ENCODE results near the gene WDR18.

Gene WDR18

GRCh38 chr19:970695-971094, 13.4 kb upstream of the WDR18 start:
- no peak for DNase-seq

- no peak for DNase-seq
Observed at GRCh38 chr19:971795-972194, 12.3 kb upstream of the WDR18 start.

GRCh38 chr19:972281-972680, 11.9 kb upstream of the WDR18 start:
- DNase-seq: no peak

- no peak for DNase-seq
Observed at GRCh38 chr19:973726-974563, 10.2 kb upstream of the WDR18 start.

DNA sequence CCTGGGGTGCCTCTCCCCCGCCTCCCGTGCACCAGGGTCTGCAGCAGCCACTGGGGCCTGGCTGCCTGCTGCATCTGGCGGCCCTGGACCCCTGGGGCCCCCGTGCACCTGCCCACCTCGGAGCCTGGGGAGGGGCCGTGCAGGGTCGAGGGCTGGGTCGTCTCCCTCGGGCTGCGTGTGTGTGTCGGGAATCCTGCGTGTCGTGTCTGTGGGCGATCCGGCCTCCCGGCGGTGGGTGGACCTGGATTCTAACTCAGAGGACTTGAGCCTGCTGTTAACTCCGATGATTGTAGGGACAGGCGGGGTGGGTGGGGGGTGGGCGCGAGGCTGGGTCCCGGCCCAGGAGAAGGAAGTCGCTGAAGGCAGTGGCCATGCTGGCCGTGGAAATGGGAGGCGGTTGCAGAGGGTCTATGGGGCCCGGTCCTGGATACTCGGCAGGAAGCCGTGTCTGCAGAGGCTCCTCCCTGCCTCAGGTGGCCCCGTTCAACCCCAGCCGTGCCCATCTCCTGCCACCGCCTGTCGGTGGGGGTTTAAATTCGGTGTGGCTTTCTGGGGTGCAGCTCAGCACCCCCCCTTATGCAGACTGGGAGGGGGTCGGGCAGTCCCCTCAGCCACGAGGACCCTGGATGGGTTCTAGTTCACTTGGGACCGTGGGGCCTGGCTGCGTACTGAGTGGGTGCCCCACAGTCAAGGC, 9.4 kb upstream of the WDR18 start:
- no peak for DNase-seq

DNA sequence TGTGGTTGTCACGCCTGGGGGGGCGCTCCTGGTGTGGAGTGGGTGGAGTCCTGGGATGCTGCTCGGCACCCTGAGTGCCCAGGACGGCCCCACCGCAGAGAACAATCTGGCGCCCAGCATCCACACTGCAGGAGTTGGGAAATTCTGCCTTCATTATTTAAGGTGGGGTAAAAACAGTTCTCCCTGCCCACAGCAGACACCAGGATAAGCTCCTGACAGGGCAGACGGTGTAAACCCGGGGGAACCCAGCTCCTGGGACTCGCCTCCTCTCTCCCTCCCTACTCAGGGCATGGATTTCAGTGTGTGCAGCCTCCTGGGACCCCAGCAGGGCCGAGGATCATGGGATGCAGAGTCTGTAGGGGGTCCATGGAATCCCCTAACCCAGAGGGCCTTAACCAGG, 7.7 kb upstream of the WDR18 start:
- no peak for DNase-seq

DNA sequence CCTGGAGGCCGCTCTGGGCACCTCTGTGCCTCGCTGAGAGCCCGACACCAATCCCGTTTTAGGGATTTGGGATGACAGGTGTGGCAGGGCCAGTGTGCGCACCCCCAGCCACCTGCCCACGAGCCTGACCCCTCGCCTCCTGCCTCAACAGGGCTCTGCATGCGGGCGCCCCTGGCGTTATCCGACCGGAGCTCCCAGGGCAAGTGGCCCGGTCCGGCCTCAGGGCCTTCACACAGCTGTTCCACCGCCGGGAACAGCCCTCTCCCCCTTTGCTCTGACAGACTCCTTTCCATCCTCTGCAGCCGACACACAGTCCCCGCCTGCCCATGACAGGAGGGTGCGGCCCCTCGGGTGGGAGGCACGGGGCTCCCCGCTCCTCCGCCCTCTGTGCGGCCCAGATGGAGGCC, 7.1 kb upstream of the WDR18 start:
- no peak for DNase-seq

DNA sequence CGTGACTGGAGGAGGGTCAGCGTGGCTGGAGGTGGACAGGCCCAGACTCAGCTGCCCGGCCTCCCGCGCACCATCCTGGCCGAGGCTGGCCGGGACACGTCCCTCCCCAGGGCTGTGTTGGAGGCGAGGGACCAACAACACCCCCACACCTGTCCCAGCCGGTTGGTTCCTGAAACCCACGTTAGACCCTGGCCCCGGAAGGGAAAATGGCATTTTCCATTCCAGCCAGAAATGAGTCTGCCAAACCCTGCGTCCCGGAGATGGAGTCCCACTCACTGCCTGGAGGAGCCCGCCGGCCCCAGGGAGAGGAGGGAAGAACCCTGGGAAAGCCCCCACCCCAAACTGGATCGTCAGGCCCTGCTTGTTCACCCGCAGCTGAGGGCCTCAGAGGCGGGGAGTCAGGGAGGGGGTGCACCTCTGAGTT, 4.8 kb upstream of the WDR18 start:
- no peak for DNase-seq

- no peak for DNase-seq
Observed at GRCh38 chr19:980133-980998, 3.8 kb upstream of the WDR18 start.

GRCh38 chr19:982567-983170, 1.5 kb upstream of the WDR18 start:
- DNase-seq: peak; percentile 50

- DNase-seq: no peak
Observed at GRCh38 chr19:986083-986482, 1.9 kb downstream of the WDR18 start.

DNA sequence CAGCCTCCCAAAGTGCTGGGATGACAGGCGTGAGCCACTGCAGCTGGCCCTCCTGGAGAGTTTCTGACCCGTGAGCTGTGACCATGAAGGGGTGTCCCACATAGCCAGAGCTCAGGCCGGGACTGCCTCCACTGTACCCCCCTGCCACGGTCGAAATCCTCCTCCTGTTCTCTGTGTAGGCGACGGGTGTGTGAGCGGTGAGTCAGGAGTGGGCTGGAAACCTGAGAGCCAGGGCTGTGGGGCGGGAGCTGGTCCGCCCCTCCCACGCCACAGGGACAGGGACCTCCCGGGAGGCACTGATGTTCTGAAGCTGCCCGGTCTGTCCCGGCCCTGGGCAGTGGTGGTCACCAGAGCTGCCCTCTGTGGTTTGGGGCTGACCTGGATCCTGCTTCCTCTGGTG, 3.9 kb downstream of the WDR18 start:
- DNase-seq: no peak

- DNase-seq: no peak
Observed at GRCh38 chr19:988510-988909, 4.4 kb downstream of the WDR18 start.

- DNase-seq: no peak
Observed at GRCh38 chr19:989381-990081, 5.4 kb downstream of the WDR18 start.

DNA sequence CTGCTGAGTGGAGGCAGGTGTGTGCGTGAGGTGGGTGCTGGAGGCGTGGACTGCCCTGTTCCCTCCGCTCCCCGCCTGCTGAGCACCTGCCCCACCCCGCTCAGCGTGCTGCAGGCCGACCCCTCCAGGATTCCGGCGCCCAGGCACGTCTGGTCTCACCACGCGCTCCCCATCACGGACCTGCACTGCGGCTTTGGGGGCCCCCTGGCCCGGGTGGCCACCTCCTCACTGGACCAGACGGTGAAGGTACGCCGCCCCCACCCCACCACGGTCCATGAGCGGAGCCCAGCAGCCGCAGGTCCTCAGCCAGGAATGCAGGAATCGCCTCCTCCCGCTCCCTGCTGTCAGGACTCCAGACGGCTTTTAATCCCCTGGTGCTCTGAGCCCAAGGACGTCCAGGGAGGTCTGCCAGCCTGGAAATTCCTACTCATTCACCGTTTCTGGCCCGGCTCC, 6.0 kb downstream of the WDR18 start:
- DNase-seq: no peak

GRCh38 chr19:990746-991145, 6.6 kb downstream of the WDR18 start:
- no peak for DNase-seq

GRCh38 chr19:991174-991931, 7.2 kb downstream of the WDR18 start:
- DNase-seq: no peak

GRCh38 chr19:991932-992669, 8.0 kb downstream of the WDR18 start:
- no peak for DNase-seq

DNA sequence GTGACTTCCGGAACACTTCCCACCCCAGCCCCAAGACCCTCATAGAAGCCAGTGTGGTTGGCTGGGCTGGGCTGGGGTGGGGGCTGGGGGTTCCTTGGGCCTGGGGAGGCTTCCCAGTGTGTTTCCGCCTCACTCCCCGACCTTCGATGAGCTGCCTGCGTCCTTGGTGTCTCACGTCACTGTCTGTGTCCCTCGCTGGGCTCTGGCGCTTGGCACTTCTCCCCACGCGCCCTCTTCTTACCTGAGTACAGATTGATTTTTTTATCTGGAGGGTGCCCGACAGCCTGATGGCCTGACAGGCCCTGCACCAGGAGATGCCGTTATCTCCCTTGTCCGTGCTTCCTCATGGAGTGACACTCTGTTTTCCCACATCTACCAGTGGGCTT, 8.5 kb downstream of the WDR18 start:
- DNase-seq: no peak

DNA sequence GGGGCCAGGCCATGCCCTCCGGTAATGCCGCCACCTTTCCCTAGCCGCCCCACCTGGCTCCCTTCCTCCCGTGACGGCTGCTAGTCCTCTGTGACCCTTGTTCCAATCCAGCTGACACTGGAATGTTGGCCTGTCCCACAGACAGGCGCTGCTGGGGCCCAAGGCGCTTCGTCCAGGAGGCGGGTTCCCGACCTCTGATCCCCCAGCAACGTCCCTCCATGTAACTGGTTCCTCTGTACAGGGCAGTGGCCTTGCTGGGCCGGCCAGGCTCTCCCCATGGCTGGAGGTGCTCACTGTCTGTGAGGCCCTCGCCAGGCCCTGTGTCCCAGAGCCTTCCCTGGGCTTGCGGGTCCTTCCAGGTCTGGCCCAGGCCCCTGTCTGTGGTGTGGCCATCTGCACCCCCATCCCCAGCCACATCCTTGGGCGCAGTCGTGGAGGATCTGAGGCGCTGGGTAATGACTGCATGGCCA, 9.3 kb downstream of the WDR18 start:
- DNase-seq: no peak
